Heart right ventricle (tissue), 16 donors: ENCODE data around the gene KCTD11. TPM values are rescaled to one million over a fixed set of nuclear protein-coding genes. Genes with fewer than 3 reads are reported as not detected.

Experiments
- ATAC-seq, 8 donors: fragments of 200-7000 bp; cut with Tn5 transposase; one replicate each; pipeline ENCODE4 v1.9.1; 2020; ENCODE audit warnings: mild to moderate bottlenecking in 8 of 8, moderate library complexity in 8 of 8, moderate number of reproducible peaks in 1 of 8
- DNase-seq, 2 donors: peaks; one replicate each; pipeline ENCODE4 v3.0.0-alpha.2; 2020
- H3K27ac ChIP-seq, 10 donors: fragments of 200-600 bp; sonication (generic) in 2 of 10; one replicate each; pipeline versions ENCODE4 v1.5.0 to v1.8.0; 2020 to 2022; ENCODE audit warnings: mild to moderate bottlenecking in 3 of 10
- H3K27me3 ChIP-seq, 7 donors: fragments of 200-600 bp; one replicate each; pipeline ENCODE4 v1.8.0; 2021 to 2022; ENCODE audit warnings: mild to moderate bottlenecking in 2 of 7
- H3K36me3 ChIP-seq, 9 donors: fragments of 200-600 bp; sonication (generic) in 1 of 9; one replicate each; pipeline versions ENCODE4 v1.5.0 to v1.8.0; 2020 to 2022; ENCODE audit warnings: mild to moderate bottlenecking in 2 of 9
- H3K4me1 ChIP-seq, 9 donors: fragments of 200-600 bp; sonication (generic) in 1 of 9; one replicate each; pipeline versions ENCODE4 v1.5.0 to v1.8.0; 2020 to 2022; ENCODE audit warnings: mild to moderate bottlenecking in 4 of 9
- H3K4me3 ChIP-seq, 10 donors: fragments of 200-600 bp; sonication (generic) in 2 of 10; one replicate each; pipeline versions ENCODE4 v1.5.0 to v1.8.0; 2020 to 2022; ENCODE audit warnings: mild to moderate bottlenecking in 7 of 10, moderate library complexity in 2 of 10
- H3K9me3 ChIP-seq, 11 donors: fragments of 200-600 bp in 10 of 11; sonication (generic) in 2 of 11; one replicate each; pipeline versions ENCODE4 v1.5.0 to v1.8.0; 2013 to 2022; ENCODE audit warnings: mild to moderate bottlenecking in 2 of 11, control low read depth in 1 of 11, moderate library complexity in 1 of 11
- WGBS, 2 donors: extraction: QIAGEN DNeasy Blood & Tissue Kit; methylation state at CpG; one replicate each; pipeline ENCODE4 v1.1.7; 2013; ENCODE audit warnings: inconsistent platforms in 1 of 2; 5-methylcytosine and 5-hydroxymethylcytosine counted together
- intact Hi-C, 10 donors: fragments of 100-400 bp; cut with DNase I; formaldehyde crosslinking; loops; one replicate each; pipeline versions ENCODE4 v1.11.1 to v1.14.2; 2022
- polyA plus RNA-seq, 2 donors: library from polyadenylated mRNA; stranded (reverse); fragments of 200-250 nt; gene quantifications; one replicate each; pipeline ENCODE4 v1.2.3, GENCODE V29; 2013
- total RNA-seq, 10 donors: library from RNA; stranded (reverse); fragmentation: NEBNext Ultra II Directional in 3 of 10; extraction: Animal tissue kit (Norgen Biotek cat#: 25700) in 3 of 10; gene quantifications; one replicate each; pipeline versions ENCODE4 v1.2.1 to v1.2.4, GENCODE V29; 2021 to 2023
- TF ChIP-seq, protein P1 (sequence below), 9 donors: fragments of 200-600 bp; sonication (generic) in 2 of 9; IDR thresholded peaks; one replicate each; pipeline versions ENCODE4 v1.5.0 to v1.8.0; 2021 to 2022; ENCODE audit warnings: antibody characterized with exemption in 9 of 9, mild to moderate bottlenecking in 5 of 9, moderate library complexity in 1 of 9
- donor health status: Arrhythmogenic right ventricular cardiomyopathy.
- donor health status: ischemic (EF 13 %, LVEDD 7.1; RV severe dilation, severe dysfunction).
- donor health status: healthy with polysubstance abuse.
- donor health status: DM: no; HTN: yes; CAD: no.
- donor health status: DM: no; HTN: no; CAD: no.
- donor health status: ischemic (EF 25% LVEDD 6.9; RV normal size, moderate dysfunction).
- donor health status: ischemic (EF 25% LVEDD 5.7; RV mildly dilated, moderate dysfunction).
- donor health status: healthy.
- donor health status: DM: yes; HTN: yes; CAD: no.
- donor health status: Ischemic cardiomyopathy.
- donor health status: ischemic (EF 35%, LVEDD 5.7; RV mildly dilated, moderate dysfunction).
- donor health status: nonischemic (EF 11% LVEDD 7.7; RV severe dilation, severe dysfunction).
- donor health status: DM: yes; HTN: yes; CAD: no.
- donor health status: PGD.
- donor health status: ischemic (EF 29% LVEDD 5.4; RV normal size, mild dysfunction).
- donor health status: nonischemic (EF 23%, LVEDD 6.1; RV moderate dilation, normal function).

KCTD11 gene
- total and polyA plus RNA-seq, 12 donors = 4.3 to 8.5 (median 5.3) TPM

DNA sequence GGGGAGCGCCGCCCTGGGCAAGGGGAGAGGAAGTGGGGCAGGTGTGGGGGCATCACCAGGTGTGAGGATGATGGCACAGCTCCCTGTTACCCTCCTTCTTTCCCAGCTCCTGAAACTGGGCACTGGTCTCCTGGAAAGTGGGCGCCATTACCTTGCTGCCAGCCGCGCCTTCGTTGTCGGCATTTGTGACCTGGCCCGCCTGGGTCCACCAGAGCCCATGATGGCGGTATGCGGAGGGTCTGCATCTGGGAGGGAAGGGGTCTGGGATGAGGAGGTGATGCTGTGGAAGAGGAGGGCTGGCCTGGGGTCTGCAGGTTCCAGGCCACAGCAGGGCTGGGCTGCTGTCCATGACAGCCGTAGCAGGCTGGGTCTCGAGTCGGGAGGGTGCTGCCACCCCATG lies 10.1 kb upstream of the KCTD11 start:
- no peak overlapping the region for H3K4me3 ChIP-seq
- peaks cover 0 to 12% (median 0%) of the 10 kb centered on the region in 9 donors for H3K4me1 ChIP-seq
- no peaks in the 10 kb centered on the region for H3K9me3 ChIP-seq
- H3K27me3 ChIP-seq = peaks cover 0 to 46% (median 4%) of the 10 kb centered on the region in 7 donors
- no peak overlapping the region for H3K27ac ChIP-seq
- DNase-seq (no peak), ATAC-seq (no peak)
- WGBS, 2 donors = 91 to 94% methylated on average over 13 of the region's 13 CpGs
- intact Hi-C loops = no loop called here
- TF ChIP-seq, protein P1, sequence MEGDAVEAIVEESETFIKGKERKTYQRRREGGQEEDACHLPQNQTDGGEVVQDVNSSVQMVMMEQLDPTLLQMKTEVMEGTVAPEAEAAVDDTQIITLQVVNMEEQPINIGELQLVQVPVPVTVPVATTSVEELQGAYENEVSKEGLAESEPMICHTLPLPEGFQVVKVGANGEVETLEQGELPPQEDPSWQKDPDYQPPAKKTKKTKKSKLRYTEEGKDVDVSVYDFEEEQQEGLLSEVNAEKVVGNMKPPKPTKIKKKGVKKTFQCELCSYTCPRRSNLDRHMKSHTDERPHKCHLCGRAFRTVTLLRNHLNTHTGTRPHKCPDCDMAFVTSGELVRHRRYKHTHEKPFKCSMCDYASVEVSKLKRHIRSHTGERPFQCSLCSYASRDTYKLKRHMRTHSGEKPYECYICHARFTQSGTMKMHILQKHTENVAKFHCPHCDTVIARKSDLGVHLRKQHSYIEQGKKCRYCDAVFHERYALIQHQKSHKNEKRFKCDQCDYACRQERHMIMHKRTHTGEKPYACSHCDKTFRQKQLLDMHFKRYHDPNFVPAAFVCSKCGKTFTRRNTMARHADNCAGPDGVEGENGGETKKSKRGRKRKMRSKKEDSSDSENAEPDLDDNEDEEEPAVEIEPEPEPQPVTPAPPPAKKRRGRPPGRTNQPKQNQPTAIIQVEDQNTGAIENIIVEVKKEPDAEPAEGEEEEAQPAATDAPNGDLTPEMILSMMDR (IDR thresholded peaks at IDR 0.05) = no peak
- H3K36me3 ChIP-seq = peaks cover 0 to 59% (median 0%) of the 10 kb centered on the region in 9 donors

DNA sequence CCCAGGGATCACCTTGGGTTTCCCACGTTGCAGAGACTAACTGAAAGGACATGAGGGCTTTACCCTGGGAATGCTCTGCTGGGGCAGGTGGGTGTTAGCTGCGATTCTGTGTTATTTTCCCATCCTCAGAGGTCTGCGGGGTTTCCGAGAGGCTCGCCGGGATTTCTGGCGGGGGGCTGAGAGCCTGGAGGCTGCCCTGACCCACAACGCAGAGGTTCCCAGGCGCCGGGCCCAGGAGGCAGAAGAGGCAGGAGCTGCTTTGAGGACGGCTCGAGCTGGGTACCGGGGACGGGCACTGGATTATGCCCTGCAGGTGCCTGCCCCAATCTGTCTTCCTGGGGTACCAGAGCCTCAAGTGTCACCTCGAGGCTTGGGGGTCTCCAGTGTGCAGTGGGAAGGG lies 8.7 kb upstream of the KCTD11 start:
- TF ChIP-seq, protein P1 (IDR thresholded peaks at IDR 0.05) = no peak
- H3K4me3 ChIP-seq = no peak overlapping the region
- H3K36me3 ChIP-seq = peaks cover 0 to 71% (median 0%) of the 10 kb centered on the region in 9 donors
- peaks cover 0 to 32% (median 4%) of the 10 kb centered on the region in 7 donors for H3K27me3 ChIP-seq
- WGBS, 2 donors = 71 to 73% methylated on average over 15 of the region's 15 CpGs
- ATAC-seq (no peak), DNase-seq (no peak)
- no peaks in the 10 kb centered on the region for H3K9me3 ChIP-seq
- intact Hi-C loops = no loop called here
- H3K4me1 ChIP-seq = peaks cover 0 to 11% (median 0%) of the 10 kb centered on the region in 9 donors
- no peak overlapping the region for H3K27ac ChIP-seq

DNA sequence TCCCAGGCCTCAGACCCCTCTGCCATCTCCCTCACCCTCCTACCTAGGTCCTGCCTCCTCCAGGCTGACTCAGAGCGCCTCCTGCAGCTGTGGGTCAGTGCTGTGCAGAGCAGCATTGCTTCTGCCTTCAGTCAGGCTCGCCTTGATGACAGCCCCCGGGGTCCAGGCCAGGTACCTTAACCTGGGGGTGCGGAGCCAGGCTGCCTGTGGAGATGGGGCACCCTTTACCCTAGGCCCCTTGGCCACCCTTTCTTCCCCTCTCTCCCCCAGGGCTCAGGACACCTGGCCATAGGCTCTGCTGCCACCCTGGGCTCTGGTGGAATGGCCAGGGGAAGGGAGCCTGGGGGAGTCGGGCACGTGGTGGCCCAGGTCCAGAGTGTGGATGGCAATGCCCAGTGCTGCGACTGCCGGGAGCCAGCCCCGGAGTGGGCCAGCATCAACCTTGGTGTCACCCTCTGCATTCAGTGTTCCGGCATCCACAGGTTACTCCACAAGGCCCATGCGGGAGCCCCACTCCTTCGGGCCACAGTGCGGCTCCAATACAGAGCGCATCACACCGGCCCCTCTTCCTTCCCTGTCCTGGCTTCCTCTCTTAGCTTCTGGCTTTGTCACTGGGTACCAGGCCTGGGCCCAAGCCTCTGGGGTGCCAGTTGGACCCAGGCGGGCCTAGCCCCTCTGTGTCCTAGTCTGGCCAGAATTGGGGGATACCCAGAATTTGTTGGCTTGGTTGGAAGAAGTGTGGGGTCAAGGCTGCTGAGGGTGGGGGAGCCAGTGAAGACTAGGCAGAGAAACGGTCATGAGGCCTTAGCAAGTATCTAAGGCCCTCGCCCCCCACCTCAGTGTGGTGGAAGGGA lies 5.0 kb upstream of the KCTD11 start:
- Histone ChIP-seq H3K27me3 (peaks cover 0 to 11% (median 0%) of the 10 kb centered on the region in 7 donors), H3K27ac (no peak overlapping the region), H3K9me3 (no peaks in the 10 kb centered on the region), H3K4me3 (no peak overlapping the region), H3K36me3 (peaks cover 0 to 44% (median 0%) of the 10 kb centered on the region in 9 donors), H3K4me1 (peaks cover 2 to 27% (median 21%) of the 10 kb centered on the region in 9 donors)
- DNase-seq (no peak), ATAC-seq (no peak)
- 71 to 73% methylated on average over 18 of the region's 18 CpGs for WGBS, 2 donors
- TF ChIP-seq, protein P1 (IDR thresholded peaks at IDR 0.05) = no peak
- intact Hi-C loops = loop anchor here in 3 of 10 donors (5.0 kb wide), 2 partner anchors 50 to 65 kb away; partner anchors contain the start of gene SLC2A4 (in 3 of the 3)

DNA sequence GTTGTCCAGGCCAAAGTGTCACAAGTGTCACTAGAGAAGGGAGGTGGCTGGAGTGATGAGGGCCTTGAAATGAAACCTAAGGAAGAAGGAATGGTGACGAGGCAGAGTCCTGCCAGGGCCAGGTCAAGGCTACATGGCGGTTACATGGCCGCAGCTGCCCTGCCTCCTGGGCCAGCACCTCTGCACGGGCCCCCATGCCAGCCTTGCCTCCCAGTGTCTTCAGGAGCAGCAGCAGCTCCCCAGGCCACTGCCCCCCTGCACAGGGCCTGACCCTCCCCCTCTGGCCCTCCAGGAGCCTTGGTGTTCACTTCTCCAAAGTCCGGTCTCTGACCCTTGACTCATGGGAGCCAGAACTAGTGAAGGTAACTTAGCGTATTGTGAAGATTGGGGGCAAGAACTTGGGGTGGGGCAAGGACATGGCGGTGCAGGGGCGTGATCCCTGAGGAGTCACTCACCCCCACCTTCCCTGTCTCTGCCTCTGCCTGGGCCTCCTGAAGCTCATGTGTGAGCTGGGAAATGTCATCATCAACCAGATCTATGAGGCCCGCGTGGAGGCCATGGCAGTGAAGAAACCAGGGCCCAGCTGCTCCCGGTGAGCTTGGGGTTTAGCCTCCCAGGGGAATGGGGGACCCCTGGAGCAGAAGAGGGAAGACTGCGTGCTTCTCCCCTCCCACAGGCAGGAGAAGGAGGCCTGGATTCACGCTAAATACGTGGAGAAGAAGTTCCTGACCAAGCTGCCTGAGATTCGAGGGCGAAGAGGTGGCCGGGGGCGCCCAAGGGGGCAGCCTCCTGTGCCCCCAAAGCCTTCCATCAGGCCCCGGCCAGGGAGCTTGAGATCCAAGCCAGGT lies 4.1 kb upstream of the KCTD11 start:
- ATAC-seq (no peak), DNase-seq (no peak)
- Histone ChIP-seq H3K27ac (no peak overlapping the region), H3K27me3 (peaks cover 0 to 3% (median 0%) of the 10 kb centered on the region in 7 donors), H3K9me3 (no peaks in the 10 kb centered on the region), H3K36me3 (peaks cover 0 to 38% (median 0%) of the 10 kb centered on the region in 9 donors), H3K4me1 (peaks cover 4 to 33% (median 28%) of the 10 kb centered on the region in 9 donors), H3K4me3 (no peak overlapping the region)
- WGBS, 2 donors = 69 to 72% methylated on average over 19 of the region's 19 CpGs
- intact Hi-C loops = loop anchor here in 4 of 10 donors (2.0 to 5.0 kb wide), 3 partner anchors 51 to 67 kb away; partner anchors contain the start of gene SLC2A4 (in 4 of the 4)
- TF ChIP-seq, protein P1 (IDR thresholded peaks at IDR 0.05) = no peak
